ENCODE measurements around the gene DHDDS.

- TF ChIP-seq, protein P1, sequence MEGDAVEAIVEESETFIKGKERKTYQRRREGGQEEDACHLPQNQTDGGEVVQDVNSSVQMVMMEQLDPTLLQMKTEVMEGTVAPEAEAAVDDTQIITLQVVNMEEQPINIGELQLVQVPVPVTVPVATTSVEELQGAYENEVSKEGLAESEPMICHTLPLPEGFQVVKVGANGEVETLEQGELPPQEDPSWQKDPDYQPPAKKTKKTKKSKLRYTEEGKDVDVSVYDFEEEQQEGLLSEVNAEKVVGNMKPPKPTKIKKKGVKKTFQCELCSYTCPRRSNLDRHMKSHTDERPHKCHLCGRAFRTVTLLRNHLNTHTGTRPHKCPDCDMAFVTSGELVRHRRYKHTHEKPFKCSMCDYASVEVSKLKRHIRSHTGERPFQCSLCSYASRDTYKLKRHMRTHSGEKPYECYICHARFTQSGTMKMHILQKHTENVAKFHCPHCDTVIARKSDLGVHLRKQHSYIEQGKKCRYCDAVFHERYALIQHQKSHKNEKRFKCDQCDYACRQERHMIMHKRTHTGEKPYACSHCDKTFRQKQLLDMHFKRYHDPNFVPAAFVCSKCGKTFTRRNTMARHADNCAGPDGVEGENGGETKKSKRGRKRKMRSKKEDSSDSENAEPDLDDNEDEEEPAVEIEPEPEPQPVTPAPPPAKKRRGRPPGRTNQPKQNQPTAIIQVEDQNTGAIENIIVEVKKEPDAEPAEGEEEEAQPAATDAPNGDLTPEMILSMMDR (IDR thresholded peaks at IDR 0.05) = no peak
- no peak for TF ChIP-seq POLR2A (IDR thresholded peaks at IDR 0.05)
Measured at GRCh38 chr1:26470878-26471497, 38.9 kb downstream of the DHDDS start.
